Liver (tissue), 3 donors: Measurements from ENCODE around the gene CACFD1.
"Not testable (repeated sequence)": the region's sequence is repeated elsewhere in the genome, so short reads cannot be mapped to it uniquely, and the experiment has no call there.

Experiments
- EGR1 ChIP-seq, 2 donors: IDR thresholded peaks; 2 replicates each; pipeline ENCODE4 v1.6.1; 2016 to 2018; ENCODE audit warnings: antibody characterized with exemption in 2 of 2, low read depth in 2 of 2
- RAD21 ChIP-seq, 2 donors: IDR thresholded peaks; 2 replicates each; pipeline ENCODE4 v1.6.1; 2016; ENCODE audit warnings: antibody characterized with exemption in 2 of 2, mild to moderate bottlenecking in 2 of 2
- SP1 ChIP-seq: IDR thresholded peaks from 2 replicates; pipeline ENCODE4 v1.6.1; 2018; ENCODE audit warnings: antibody characterized with exemption, mild to moderate bottlenecking
- TAF1 ChIP-seq: conservative IDR thresholded peaks from 2 replicates; pipeline ENCODE4 v1.6.1; 2016; ENCODE audit warnings: antibody characterized with exemption, mild to moderate bottlenecking
- YY1 ChIP-seq: IDR thresholded peaks from 2 replicates; pipeline ENCODE4 v1.6.1; 2016; ENCODE audit warnings: antibody characterized with exemption, mild to moderate bottlenecking
- TF ChIP-seq, protein P1 (sequence below): IDR thresholded peaks from 2 replicates; pipeline ENCODE4 v1.6.1; 2016; ENCODE audit warnings: antibody characterized with exemption, mild to moderate bottlenecking
- TF ChIP-seq, protein P2 (sequence below): fragments of 150-350 bp; IDR thresholded peaks from 2 replicates; pipeline ENCODE4 v1.5.1; 2017; ENCODE audit warnings: improper control_type of control experiment, low read depth, low read length; ENCODE audit not compliant: missing input control
- TF ChIP-seq, protein P3 (sequence below): IDR thresholded peaks from 2 replicates; pipeline ENCODE4 v1.6.1; 2016; ENCODE audit warnings: antibody characterized with exemption
- TF ChIP-seq, protein P4 (sequence below): IDR thresholded peaks from 2 replicates; pipeline ENCODE4 v1.6.1; 2016; ENCODE audit warnings: antibody characterized with exemption
- donor health status: healthy.
- donor health status: healthy.

DNA sequence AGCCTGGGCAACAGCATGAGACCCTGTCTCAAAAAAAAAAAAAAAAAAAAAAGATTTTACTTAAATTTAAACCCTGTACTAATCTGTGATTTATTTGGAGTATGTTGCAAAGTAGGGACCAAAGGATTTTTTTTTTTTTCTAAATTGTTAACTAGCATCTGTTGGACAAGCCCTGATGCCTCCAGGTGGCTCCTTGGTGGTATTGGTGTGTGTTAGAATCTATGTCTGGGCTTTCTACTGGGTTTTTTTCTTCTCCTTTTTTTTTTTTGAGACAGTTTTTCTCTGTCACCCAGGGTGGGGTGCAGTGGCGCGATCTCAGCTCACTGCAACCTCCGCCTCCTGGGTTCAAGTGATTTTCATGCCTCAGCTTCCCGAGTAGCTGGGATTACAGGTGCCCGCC is 7.9 kb upstream of the CACFD1 start:
- TF ChIP-seq, protein P1, sequence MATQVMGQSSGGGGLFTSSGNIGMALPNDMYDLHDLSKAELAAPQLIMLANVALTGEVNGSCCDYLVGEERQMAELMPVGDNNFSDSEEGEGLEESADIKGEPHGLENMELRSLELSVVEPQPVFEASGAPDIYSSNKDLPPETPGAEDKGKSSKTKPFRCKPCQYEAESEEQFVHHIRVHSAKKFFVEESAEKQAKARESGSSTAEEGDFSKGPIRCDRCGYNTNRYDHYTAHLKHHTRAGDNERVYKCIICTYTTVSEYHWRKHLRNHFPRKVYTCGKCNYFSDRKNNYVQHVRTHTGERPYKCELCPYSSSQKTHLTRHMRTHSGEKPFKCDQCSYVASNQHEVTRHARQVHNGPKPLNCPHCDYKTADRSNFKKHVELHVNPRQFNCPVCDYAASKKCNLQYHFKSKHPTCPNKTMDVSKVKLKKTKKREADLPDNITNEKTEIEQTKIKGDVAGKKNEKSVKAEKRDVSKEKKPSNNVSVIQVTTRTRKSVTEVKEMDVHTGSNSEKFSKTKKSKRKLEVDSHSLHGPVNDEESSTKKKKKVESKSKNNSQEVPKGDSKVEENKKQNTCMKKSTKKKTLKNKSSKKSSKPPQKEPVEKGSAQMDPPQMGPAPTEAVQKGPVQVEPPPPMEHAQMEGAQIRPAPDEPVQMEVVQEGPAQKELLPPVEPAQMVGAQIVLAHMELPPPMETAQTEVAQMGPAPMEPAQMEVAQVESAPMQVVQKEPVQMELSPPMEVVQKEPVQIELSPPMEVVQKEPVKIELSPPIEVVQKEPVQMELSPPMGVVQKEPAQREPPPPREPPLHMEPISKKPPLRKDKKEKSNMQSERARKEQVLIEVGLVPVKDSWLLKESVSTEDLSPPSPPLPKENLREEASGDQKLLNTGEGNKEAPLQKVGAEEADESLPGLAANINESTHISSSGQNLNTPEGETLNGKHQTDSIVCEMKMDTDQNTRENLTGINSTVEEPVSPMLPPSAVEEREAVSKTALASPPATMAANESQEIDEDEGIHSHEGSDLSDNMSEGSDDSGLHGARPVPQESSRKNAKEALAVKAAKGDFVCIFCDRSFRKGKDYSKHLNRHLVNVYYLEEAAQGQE = not testable (repeated sequence)
- TF ChIP-seq, protein P2, sequence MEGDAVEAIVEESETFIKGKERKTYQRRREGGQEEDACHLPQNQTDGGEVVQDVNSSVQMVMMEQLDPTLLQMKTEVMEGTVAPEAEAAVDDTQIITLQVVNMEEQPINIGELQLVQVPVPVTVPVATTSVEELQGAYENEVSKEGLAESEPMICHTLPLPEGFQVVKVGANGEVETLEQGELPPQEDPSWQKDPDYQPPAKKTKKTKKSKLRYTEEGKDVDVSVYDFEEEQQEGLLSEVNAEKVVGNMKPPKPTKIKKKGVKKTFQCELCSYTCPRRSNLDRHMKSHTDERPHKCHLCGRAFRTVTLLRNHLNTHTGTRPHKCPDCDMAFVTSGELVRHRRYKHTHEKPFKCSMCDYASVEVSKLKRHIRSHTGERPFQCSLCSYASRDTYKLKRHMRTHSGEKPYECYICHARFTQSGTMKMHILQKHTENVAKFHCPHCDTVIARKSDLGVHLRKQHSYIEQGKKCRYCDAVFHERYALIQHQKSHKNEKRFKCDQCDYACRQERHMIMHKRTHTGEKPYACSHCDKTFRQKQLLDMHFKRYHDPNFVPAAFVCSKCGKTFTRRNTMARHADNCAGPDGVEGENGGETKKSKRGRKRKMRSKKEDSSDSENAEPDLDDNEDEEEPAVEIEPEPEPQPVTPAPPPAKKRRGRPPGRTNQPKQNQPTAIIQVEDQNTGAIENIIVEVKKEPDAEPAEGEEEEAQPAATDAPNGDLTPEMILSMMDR = not testable (repeated sequence)
- not testable (repeated sequence) for TF ChIP-seq EGR1 (IDR thresholded peaks at IDR 0.05; ENCODE audit: low read depth in 2 of 2); YY1; TAF1; SP1; RAD21 (IDR thresholded peaks at IDR 0.05)
- TF ChIP-seq, protein P3, sequence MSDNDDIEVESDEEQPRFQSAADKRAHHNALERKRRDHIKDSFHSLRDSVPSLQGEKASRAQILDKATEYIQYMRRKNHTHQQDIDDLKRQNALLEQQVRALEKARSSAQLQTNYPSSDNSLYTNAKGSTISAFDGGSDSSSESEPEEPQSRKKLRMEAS = not testable (repeated sequence)
- TF ChIP-seq, protein P4, sequence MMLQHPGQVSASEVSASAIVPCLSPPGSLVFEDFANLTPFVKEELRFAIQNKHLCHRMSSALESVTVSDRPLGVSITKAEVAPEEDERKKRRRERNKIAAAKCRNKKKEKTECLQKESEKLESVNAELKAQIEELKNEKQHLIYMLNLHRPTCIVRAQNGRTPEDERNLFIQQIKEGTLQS = not testable (repeated sequence)
